Small intestine (tissue), 7 donors: ENCODE results near the gene GOSR1. TPM values are rescaled to one million over a fixed set of nuclear protein-coding genes. Genes with fewer than 3 reads are reported as not detected.

ENCODE experiments used
- DNase-seq, 2 donors: peaks; one replicate each; pipeline versions ENCODE4 v3.0.0 to v3.0.0-alpha.2; 2013
- FAIRE-seq: peaks from 2 replicates; lab custom pipeline; 2012; peaks lifted over from hg19 to GRCh38; lab: Jason Lieb, UNC
- H3K27ac ChIP-seq, 3 donors: one replicate each; pipeline ENCODE4 v1.5.1; 2013; ENCODE audit warnings: low read length in 2 of 3, mild to moderate bottlenecking in 2 of 3, control low read depth in 1 of 3, inconsistent platforms in 1 of 3, low read depth in 1 of 3, moderate library complexity in 1 of 3
- H3K27me3 ChIP-seq, 3 donors: one replicate each; pipeline ENCODE4 v1.6.1; 2013; ENCODE audit warnings: low read length in 3 of 3, inconsistent platforms in 1 of 3; ENCODE audit not compliant: control insufficient read depth in 3 of 3, insufficient read depth in 3 of 3
- H3K36me3 ChIP-seq, 3 donors: one replicate each; pipeline ENCODE4 v1.6.1; 2013; ENCODE audit warnings: low read length in 3 of 3, inconsistent platforms in 1 of 3, low read depth in 1 of 3, mild to moderate bottlenecking in 1 of 3, moderate library complexity in 1 of 3; ENCODE audit not compliant: control insufficient read depth in 3 of 3, insufficient read depth in 2 of 3
- H3K4me1 ChIP-seq, 3 donors: one replicate each; pipeline ENCODE4 v1.6.1; 2013; ENCODE audit warnings: low read length in 2 of 3, inconsistent platforms in 1 of 3, low read depth in 1 of 3, mild to moderate bottlenecking in 1 of 3, moderate library complexity in 1 of 3; ENCODE audit not compliant: control insufficient read depth in 3 of 3, insufficient read depth in 2 of 3
- H3K4me3 ChIP-seq, 3 donors: one replicate each; pipeline ENCODE4 v1.5.1; 2013; ENCODE audit warnings: low read length in 3 of 3, control low read depth in 1 of 3, inconsistent platforms in 1 of 3, low read depth in 1 of 3, mild to moderate bottlenecking in 1 of 3, moderate library complexity in 1 of 3
- H3K9me3 ChIP-seq, 2 donors: one replicate each; pipeline ENCODE4 v1.6.1; 2013; ENCODE audit warnings: low read depth in 1 of 2, low read length in 1 of 2; ENCODE audit not compliant: control insufficient read depth in 2 of 2, insufficient read depth in 1 of 2
- WGBS, 3 donors: extraction: QIAGEN DNeasy Blood & Tissue Kit; methylation state at CpG; one replicate each; pipeline ENCODE4 v1.1.7; 2013; 5-methylcytosine and 5-hydroxymethylcytosine counted together
- polyA plus RNA-seq, 4 donors: library from polyadenylated mRNA; stranded (reverse) in 3 of 4; unstranded in 1 of 4; fragments of 200-250 nt in 3 of 4; fragments of 120-200 nt in 1 of 4; gene quantifications; one replicate each; pipeline versions ENCODE4 v1.2.1 to v1.2.3, GENCODE V29; 2013
- donor health status: healthy with polysubstance abuse.
- donor health status: control.
- donor health status: control.
- donor health status: Bipolar disorder and iron deficiency.
- donor health status: healthy.

The GOSR1 gene
- polyA plus RNA-seq, 4 donors, result 13.2 to 47.5 (median 18.6) TPM

DNA sequence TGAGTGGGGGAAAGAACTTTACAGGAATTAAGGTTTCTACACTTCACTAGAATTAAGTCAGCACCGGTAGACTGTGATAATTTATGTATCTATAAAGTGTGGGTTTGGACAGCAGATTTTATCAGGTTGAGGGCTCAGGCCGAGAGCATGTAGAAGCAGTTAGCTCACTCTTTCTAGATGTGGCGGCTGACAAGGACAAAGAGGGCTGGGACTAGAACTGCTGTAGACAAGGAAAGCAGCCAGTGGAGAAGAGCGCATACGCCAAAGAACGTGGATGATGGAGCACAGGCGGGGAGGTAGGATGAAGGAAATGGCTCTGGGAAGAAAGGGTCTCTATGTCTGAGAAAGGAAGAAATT, 504 bp upstream of the GOSR1 start:
- FAIRE-seq (no peak), DNase-seq (no peak)
- Histone ChIP-seq H3K36me3 (peaks cover 0 to 11% (median 4%) of the 10 kb centered on the region in 3 donors), H3K4me3 (peak overlapping the region in 1 of 3 donors; percentile 74), H3K27ac (peak overlapping the region in 2 of 3 donors; percentile 23 to 87), H3K27me3 (no peaks in the 10 kb centered on the region), H3K9me3 (no peaks in the 10 kb centered on the region), H3K4me1 (peaks cover 0 to 7% (median 0%) of the 10 kb centered on the region in 3 donors)
- WGBS, 3 donors, result 18 to 26% (median 18%) methylated on average over 7 of the region's 7 CpGs

DNA sequence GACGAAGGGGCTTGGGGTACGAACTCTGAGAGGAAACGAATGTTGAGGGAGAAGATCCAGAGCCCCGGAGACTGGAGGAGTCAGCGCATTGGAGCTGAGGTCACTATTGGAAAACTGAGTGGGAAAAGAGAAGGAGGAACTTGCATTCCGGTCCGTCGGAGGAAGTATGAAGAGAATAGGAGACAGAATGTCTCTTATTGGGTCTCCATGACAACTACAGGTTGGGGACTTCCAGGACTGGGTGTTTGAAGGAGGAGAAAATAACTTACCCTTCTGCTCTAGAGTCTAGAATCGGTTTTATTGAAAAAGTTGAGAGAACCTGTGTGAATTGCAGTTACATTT, 537 bp downstream of the GOSR1 start:
- H3K9me3 ChIP-seq, result no peaks in the 10 kb centered on the region
- H3K27ac ChIP-seq, result peak overlapping the region; percentile 71 to 87 (median 75)
- no peaks in the 10 kb centered on the region for H3K27me3 ChIP-seq
- 0 to 1% (median 0%) methylated on average over 9 of the region's 9 CpGs for WGBS, 3 donors
- DNase-seq (no peak), FAIRE-seq (no peak)
- H3K4me1 ChIP-seq, result peaks cover 0 to 7% (median 0%) of the 10 kb centered on the region in 3 donors
- H3K36me3 ChIP-seq, result peaks cover 0 to 12% (median 4%) of the 10 kb centered on the region in 3 donors
- H3K4me3 ChIP-seq, result peak overlapping the region; percentile 63 to 80 (median 74)

DNA sequence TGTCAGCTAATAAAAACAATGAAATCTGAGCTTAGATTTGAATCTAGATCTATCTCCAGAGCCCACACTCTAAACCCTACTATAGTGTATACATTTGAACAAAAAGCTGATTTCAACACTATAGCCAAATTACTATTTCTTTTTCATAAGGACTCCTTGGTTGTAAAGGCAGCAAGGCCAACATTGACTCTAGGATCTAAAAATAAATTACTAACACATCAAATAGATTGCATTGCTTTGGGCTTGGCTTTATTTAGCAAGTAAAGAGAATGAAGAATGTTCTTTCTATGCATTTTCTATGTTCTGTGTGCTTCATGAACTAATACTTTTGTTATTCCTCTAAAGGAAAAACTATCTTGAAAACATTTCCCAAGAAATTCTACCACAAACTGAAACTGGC, 5.3 kb downstream of the GOSR1 start:
- no peak overlapping the region for H3K4me3 ChIP-seq
- peaks cover 0 to 7% (median 0%) of the 10 kb centered on the region in 3 donors for H3K4me1 ChIP-seq
- no peaks in the 10 kb centered on the region for H3K27me3 ChIP-seq
- no peak overlapping the region for H3K27ac ChIP-seq
- DNase-seq (no peak), FAIRE-seq (no peak)
- no peaks in the 10 kb centered on the region for H3K9me3 ChIP-seq
- H3K36me3 ChIP-seq, result peaks cover 4 to 26% (median 8%) of the 10 kb centered on the region in 3 donors

DNA sequence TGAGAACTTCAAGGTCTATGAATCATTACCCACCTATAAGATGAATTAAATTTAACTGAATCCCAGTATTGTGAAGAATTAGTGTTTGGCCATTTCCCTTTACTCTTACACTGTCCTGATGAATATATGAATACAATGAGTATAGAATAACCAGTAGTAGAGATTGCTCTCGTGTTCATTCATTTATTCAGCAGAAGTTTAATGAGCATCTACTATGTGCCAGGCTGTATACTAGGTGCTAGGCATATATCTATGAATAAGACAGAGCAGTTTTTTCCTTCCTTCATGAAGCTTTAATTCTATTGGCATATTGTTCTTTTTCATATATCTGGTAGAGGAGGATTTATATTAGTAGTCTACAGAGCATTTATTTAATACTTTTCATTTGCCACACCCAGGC, 6.0 kb downstream of the GOSR1 start:
- H3K4me1 ChIP-seq, result peaks cover 0 to 7% (median 0%) of the 10 kb centered on the region in 3 donors
- FAIRE-seq (no peak), DNase-seq (no peak)
- H3K4me3 ChIP-seq, result no peak overlapping the region
- no peaks in the 10 kb centered on the region for H3K27me3 ChIP-seq
- peaks cover 4 to 32% (median 8%) of the 10 kb centered on the region in 3 donors for H3K36me3 ChIP-seq
- H3K9me3 ChIP-seq, result no peaks in the 10 kb centered on the region
- WGBS, 3 donors, result 93 to 100% (median 98%) methylated on average over 1 of the region's 1 CpG
- H3K27ac ChIP-seq, result no peak overlapping the region

DNA sequence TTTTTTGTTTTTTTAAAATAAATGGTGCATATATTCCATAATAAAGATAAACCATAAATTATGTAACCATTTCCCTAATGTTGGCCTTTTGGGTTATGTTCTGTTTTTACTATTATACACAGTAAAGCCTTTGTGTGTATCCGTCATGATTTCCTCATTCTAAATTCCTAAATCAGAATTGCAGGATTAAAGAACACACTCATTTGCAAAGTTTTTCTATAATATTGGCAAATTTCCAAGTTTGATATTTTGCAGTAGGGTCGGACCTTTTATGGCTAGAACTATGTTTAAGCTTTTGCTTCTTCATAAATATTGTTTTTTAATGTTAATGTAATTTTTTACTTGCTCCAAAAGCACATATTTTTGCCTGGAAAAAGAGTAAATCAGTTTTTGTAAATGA, 16.6 kb downstream of the GOSR1 start:
- Histone ChIP-seq H3K9me3 (no peaks in the 10 kb centered on the region), H3K4me3 (no peak overlapping the region), H3K4me1 (no peaks in the 10 kb centered on the region), H3K36me3 (peaks cover 3 to 28% (median 14%) of the 10 kb centered on the region in 3 donors), H3K27ac (no peak overlapping the region), H3K27me3 (no peaks in the 10 kb centered on the region)
- FAIRE-seq (no peak), DNase-seq (no peak)
- WGBS, 3 donors, result 55 to 67% (median 65%) methylated on average over 2 of the region's 2 CpGs

DNA sequence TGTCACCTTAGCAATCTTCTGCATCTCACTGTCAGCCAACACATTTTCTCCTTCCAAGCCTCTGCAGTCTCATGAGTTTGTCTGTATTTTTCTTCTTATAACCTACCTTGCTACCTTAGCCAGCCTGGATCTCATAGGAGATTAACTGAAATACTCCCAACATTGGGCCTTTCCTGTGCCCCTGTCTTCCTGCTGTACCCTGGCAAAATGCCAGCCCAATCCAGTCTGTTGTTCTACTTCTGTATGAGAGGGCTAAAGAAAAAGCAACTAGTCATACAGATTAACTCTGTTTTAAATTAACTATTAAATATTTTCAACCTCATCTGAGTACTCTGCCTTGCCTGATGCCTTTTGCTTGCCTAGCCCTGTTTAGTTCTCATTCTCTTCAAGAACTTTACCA, 18.4 kb downstream of the GOSR1 start:
- FAIRE-seq (no peak), DNase-seq (no peak)
- H3K9me3 ChIP-seq, result no peaks in the 10 kb centered on the region
- no peaks in the 10 kb centered on the region for H3K27me3 ChIP-seq
- no peak overlapping the region for H3K27ac ChIP-seq
- H3K36me3 ChIP-seq, result peaks cover 3 to 25% (median 12%) of the 10 kb centered on the region in 3 donors
- no peaks in the 10 kb centered on the region for H3K4me1 ChIP-seq
- H3K4me3 ChIP-seq, result no peak overlapping the region

DNA sequence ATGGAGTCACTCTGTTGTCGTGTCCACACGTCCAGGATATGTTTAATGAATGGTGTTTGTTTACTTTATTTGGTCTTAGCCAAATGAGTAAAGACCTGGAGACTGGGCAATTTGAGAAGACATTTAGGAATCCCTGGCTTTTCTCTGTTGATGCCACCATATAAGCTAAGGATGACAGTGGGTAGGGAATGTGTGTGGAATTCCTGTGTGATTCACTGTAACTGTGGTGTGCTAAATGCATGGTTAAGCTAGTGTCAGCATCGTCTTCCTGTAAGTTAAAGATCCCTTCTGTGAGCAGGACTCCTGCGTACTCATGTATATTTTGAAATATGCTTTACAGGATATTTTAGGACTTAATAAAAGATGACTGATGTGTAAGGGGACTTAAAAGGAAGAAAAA, 26.4 kb downstream of the GOSR1 start:
- H3K27ac ChIP-seq, result no peak overlapping the region
- no peak for FAIRE-seq
- WGBS, 3 donors, result 82 to 87% (median 87%) methylated on average over 4 of the region's 4 CpGs

DNA sequence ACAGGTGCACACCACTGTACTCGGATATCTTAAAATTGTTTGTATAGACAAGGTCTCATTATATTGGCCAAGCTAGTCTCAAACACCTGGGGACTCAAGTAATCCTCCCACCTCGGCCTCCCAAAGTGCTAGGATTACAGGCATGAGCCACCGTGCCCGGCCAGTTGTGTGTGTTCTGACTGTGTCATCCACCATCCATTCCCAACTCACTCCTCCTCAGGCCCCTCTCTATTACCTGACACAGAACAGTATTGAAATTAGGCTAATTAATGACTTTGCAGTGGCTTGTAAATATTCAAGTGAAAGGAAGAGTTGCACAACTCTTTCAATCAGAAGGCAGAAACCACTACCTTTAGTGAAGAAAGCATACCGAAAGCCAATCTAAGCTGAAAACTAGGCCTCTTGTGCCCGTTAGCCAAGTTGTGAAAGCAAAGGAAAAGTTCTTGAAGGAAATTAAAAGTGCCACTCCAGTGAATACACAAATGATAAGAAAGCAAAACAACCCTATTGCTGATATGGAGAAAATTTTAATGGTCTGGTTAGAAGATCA, 28.7 kb downstream of the GOSR1 start:
- H3K9me3 ChIP-seq, result no peaks in the 10 kb centered on the region
- no peaks in the 10 kb centered on the region for H3K27me3 ChIP-seq
- H3K27ac ChIP-seq, result no peak overlapping the region
- peaks cover 13 to 28% (median 17%) of the 10 kb centered on the region in 3 donors for H3K36me3 ChIP-seq
- no peak for DNase-seq
- no peaks in the 10 kb centered on the region for H3K4me1 ChIP-seq
- H3K4me3 ChIP-seq, result no peak overlapping the region
- no peak for FAIRE-seq
- 85 to 90% (median 88%) methylated on average over 6 of the region's 6 CpGs for WGBS, 3 donors

More for the DNA sequence above, 26.4 kb downstream of the GOSR1 start:
- H3K9me3 ChIP-seq, result no peaks in the 10 kb centered on the region
- DNase-seq, result no peak
- H3K36me3 ChIP-seq, result peaks cover 13 to 25% (median 17%) of the 10 kb centered on the region in 3 donors
- H3K4me1 ChIP-seq, result no peaks in the 10 kb centered on the region
- no peak overlapping the region for H3K4me3 ChIP-seq
- no peaks in the 10 kb centered on the region for H3K27me3 ChIP-seq

DNA sequence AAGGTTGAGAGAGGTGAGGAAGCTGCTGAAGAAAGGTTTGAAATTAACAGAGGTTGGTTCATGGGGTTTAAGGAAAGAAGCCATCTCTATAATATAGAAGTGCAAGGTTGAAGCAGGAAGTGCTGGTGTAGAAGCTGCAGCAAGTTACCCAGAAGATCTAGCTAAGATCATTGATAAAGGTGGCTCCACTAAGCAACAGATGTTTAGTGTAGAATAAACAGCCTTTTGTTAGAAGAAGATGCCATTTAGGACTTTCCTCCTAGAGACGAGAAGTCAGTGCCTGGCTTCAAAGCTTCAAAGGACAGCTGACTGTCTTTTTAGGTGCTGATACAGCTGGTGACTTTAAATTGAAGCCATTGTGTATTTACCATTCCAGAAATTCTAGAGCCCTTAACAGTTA, 29.3 kb downstream of the GOSR1 start:
- FAIRE-seq (no peak), DNase-seq (no peak)
- H3K9me3 ChIP-seq, result no peaks in the 10 kb centered on the region
- 50 to 67% (median 64%) methylated on average over 1 of the region's 1 CpG for WGBS, 3 donors
- no peaks in the 10 kb centered on the region for H3K27me3 ChIP-seq
- no peaks in the 10 kb centered on the region for H3K4me1 ChIP-seq
- no peak overlapping the region for H3K4me3 ChIP-seq
- peaks cover 9 to 27% (median 14%) of the 10 kb centered on the region in 3 donors for H3K36me3 ChIP-seq
- no peak overlapping the region for H3K27ac ChIP-seq
